ENCODE data around the gene BRD7.

Gene BRD7

GRCh38 chr16:50311891-50312501 lies 56.8 kb downstream of the BRD7 start:
- Histone ChIP-seq H3K9me3 (ENCODE audit: control insufficient read depth, insufficient read depth, low read depth, low read length) (no peaks in the 10 kb centered on the region), H3K4me3 (ENCODE audit: low read depth, low read length) (no peak overlapping the region), H3K36me3 (ENCODE audit: control insufficient read depth in 2 of 2, insufficient read depth in 1 of 2, low read length in 2 of 2) (peaks cover 0 to 52% of the 10 kb centered on the region in 2 experiments), H3K27ac (ENCODE audit: extremely low read depth, low read depth, low read length) (no peak overlapping the region), H3K4me1 (ENCODE audit: control insufficient read depth, insufficient read depth, low read length) (no peaks in the 10 kb centered on the region)
- POLR2A ChIA-PET: interaction anchor here (0.6 to 0.7 kb wide), 2 partner anchors 40 to 265 kb away, joined by 4 to 8 read pairs; no protein-coding TSS in a partner anchor
- CTCF ChIA-PET: interaction anchor here (1.8 kb wide), 1 partner anchor 11 kb away, joined by 4 read pairs; no protein-coding TSS in a partner anchor
- TF ChIP-seq MZF1 (tag by site-specific recombination; IDR thresholded peaks at IDR 0.05; ENCODE audit: borderline replicate concordance): no peak
- TF ChIP-seq ZNF311 (tag by site-specific recombination; IDR thresholded peaks at IDR 0.05; ENCODE audit: borderline replicate concordance): no peak
- TF ChIP-seq HOXA7 (CRISPR knock-in tag; IDR thresholded peaks at IDR 0.05; ENCODE audit: borderline replicate concordance): no peak
- TF ChIP-seq ZNF658 (tag by site-specific recombination; IDR thresholded peaks at IDR 0.05): no peak
- no peak for TF ChIP-seq ZNF561 (tag by site-specific recombination; IDR thresholded peaks at IDR 0.05; ENCODE audit: borderline replicate concordance)
- no peak for TF ChIP-seq BCL11B (tag by site-specific recombination; IDR thresholded peaks at IDR 0.05; ENCODE audit: low read depth)
- no peak for TF ChIP-seq FEZF1 (tag by site-specific recombination; IDR thresholded peaks at IDR 0.05)
- no peak for TF ChIP-seq ZNF791 (tag by site-specific recombination; IDR thresholded peaks at IDR 0.05)
- no peak for TF ChIP-seq KLF7 (tag by site-specific recombination; IDR thresholded peaks at IDR 0.05; ENCODE audit: borderline replicate concordance)
- no peak for TF ChIP-seq ZSCAN4 (tag by site-specific recombination; IDR thresholded peaks at IDR 0.05)
- TF ChIP-seq ZNF621 (tag by site-specific recombination; IDR thresholded peaks at IDR 0.05): no peak
- no peak for TF ChIP-seq ELK4 (IDR thresholded peaks at IDR 0.05; ENCODE audit: borderline replicate concordance, low read depth, low read length)
- TF ChIP-seq AEBP2 (tag by site-specific recombination; IDR thresholded peaks at IDR 0.05; ENCODE audit: borderline replicate concordance): no peak

GRCh38 chr16:50311134-50311528 lies 57.7 kb downstream of the BRD7 start:
- no peaks in the 10 kb centered on the region for H3K4me1 ChIP-seq (ENCODE audit: control insufficient read depth, insufficient read depth, low read length)
- no peak for TF ChIP-seq KLF17 (tag by site-specific recombination; IDR thresholded peaks at IDR 0.05)
- TF ChIP-seq ZNF239 (tag by site-specific recombination; IDR thresholded peaks at IDR 0.05): no peak
- TF ChIP-seq ZNF157 (tag by site-specific recombination; IDR thresholded peaks at IDR 0.05): no peak
- POLR2A ChIA-PET: interaction anchor here (0.6 to 0.8 kb wide), 3 partner anchors 39 to 264 kb away, joined by 3 to 8 read pairs (median 4); no protein-coding TSS in a partner anchor
- peaks cover 0 to 43% of the 10 kb centered on the region in 2 experiments; a peak in 2 of 3 replicates for H3K36me3 ChIP-seq (ENCODE audit: control insufficient read depth in 2 of 2, insufficient read depth in 1 of 2, low read length in 2 of 2)
- no peaks in the 10 kb centered on the region for H3K9me3 ChIP-seq (ENCODE audit: control insufficient read depth, insufficient read depth, low read depth, low read length)
- CTCF ChIA-PET: interaction anchor here (0.5 to 1.1 kb wide), 3 partner anchors 9 to 495 kb away, joined by 3 to 4 read pairs (median 3); partner anchors contain the start of gene CNEP1R1
- no peak overlapping the region for H3K27ac ChIP-seq (ENCODE audit: extremely low read depth, low read depth, low read length)
- H3K4me3 ChIP-seq (ENCODE audit: low read depth, low read length): no peak overlapping the region

All from HEK293 (cell line).